CD4-positive, alpha-beta T cell treated with Interleukin-4 for 4 hours (primary cell): ENCODE measurements around the gene OR2T1.
"Not testable (repeated sequence)": the region's sequence is repeated elsewhere in the genome, so short reads cannot be mapped to it uniquely, and the experiment has no call there.

Experiments
- DNase-seq: peaks from one replicate; pipeline ENCODE4 v3.0.0-alpha.2; 2020

Gene OR2T1, protein sequence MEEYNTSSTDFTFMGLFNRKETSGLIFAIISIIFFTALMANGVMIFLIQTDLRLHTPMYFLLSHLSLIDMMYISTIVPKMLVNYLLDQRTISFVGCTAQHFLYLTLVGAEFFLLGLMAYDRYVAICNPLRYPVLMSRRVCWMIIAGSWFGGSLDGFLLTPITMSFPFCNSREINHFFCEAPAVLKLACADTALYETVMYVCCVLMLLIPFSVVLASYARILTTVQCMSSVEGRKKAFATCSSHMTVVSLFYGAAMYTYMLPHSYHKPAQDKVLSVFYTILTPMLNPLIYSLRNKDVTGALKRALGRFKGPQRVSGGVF

DNA sequence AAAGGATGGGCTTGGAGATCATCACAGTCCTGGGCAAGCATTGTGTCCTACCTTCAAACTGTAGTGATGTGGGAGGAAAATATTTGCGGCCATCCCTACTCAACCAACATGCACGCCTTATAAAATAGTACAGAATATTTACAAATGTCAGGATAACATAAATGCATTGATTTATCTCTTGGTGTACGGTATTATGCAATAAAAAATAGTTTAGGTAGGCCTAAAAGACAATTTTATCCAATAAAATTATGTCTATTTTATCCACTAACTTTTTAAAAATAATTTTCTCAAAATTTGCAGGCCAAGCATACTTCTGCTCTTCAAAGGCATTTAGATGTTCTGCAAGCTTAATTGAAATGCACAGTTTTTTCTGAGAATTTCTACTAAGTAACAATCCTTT is at the start of gene OR2T1:
TSS of gene OR2T1 (plus strand) at position 301 of the 400 bp plus-strand sequence. CDS start 3,100 bp downstream, outside the sequence.
- DNase-seq = no peak

DNA sequence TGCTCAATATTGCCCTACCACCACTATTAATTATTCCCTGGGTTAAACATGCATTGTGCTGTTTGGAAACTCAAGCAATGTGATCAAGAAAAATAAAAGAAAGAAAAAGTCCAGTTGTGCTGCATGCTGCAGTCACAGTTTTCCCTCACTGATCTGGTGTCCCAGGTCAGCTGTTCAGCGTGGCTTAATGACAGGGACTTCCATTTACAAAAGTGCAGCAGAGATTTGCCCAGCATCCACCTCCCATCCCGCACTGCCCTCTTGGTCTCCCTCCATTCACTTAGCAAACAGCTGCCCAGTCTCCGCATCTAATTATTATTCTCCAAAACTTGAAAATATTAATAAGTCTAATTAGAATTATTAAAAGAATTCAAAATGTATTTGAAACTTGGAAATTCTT is 43.4 kb upstream of the OR2T1 start:
- no peak for DNase-seq

DNA sequence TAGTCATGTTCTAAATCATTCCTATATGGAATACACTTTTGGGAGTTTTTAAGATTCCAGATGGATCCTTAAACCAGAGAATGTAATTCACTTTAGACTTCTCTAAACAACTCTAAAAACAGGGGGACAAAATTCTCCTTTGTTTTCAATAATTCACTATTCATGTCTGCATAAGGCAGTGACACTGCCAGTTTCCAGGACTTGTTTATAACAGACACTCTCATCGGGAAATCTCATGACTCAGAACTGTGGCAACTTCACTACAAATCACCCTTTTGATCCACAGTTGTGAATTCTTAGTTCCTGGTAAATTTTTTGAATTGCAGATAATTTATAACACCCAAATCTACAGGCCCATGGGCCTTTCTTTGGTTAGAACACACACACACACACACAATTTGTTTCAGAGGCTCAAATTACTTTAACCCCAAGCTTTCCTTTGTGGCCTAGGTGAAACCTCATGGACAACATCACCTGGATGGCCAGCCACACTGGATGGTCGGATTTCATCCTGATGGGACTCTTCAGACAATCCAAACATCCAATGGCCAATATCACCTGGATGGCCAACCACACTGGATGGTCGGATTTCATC is 41.6 kb upstream of the OR2T1 start, which contains the start of gene OR2T4:
TSS of gene OR2T4 (plus strand) at position 545 of the 595 bp plus-strand sequence. CDS start at position 545, 0 bp downstream.
- DNase-seq = no peak

- DNase-seq = no peak
Observed at GRCh38 chr1:248366609-248367008, 36.2 kb upstream of the OR2T1 start.

GRCh38 chr1:248372394-248372793 is 30.5 kb upstream of the OR2T1 start:
- DNase-seq = no peak

DNA sequence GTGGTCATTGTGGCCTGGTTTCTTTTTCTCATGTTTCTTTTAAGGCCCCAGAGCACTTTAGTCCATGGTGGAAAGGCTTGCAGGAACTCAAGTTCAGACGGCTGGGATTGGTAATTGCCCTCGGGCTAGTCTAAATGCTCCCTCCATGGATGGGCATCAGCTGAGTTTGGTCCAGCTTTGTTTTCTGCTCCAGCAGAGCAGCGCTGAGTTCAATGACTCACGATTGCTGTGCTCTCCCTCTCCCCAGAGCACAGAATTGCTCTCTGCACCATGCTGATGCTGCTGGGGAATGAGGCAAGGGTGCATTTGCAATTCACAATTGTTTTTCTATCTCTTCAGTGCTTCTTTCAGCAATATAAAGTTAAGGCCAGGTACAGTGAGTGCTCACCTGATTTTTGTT is 29.1 kb upstream of the OR2T1 start:
- no peak for DNase-seq

DNA sequence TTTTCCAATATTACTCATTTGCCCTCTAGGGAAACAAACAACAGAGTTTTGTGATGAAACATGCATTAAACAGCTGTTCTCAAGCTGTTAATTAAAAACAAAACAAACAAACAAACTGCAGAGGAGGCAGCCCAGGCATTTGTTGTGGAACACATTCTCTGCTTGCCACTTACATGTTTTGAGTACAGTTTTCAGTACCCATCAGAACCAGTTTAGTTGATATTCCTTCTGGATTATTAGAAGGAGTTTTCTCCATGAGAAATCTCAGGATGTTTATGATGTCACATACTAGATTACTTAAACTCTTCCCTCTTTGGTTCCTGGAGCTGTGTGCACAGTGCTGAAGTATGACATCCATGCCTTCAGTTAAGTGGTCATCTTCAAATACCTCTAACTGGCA is 27.4 kb upstream of the OR2T1 start, which contains the start of gene OR2T6:
TSS of gene OR2T6 (plus strand) at position 301 of the 400 bp plus-strand sequence. CDS start 11,863 bp downstream, outside the sequence.
- no peak for DNase-seq

- DNase-seq = no peak
Observed at GRCh38 chr1:248376916-248377315, 25.9 kb upstream of the OR2T1 start.

DNA sequence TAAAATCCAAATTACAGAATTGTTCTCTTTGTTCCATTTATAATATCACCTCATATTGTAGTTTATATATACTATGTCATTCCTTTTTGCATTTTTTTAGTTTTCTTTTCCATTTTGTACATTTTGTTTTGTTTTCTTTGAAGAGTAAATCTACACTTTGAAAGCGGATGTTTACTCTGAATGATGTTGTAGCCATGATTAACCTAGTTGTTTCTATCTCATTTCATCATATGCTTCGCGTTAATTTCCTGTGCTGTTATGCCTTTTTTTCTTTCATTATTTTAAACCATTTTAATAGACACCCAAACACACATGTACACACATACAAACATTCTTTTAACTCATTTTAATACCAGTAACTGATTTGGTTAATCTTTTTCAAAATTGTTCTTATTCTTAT is 22.0 kb upstream of the OR2T1 start:
- DNase-seq = no peak

DNA sequence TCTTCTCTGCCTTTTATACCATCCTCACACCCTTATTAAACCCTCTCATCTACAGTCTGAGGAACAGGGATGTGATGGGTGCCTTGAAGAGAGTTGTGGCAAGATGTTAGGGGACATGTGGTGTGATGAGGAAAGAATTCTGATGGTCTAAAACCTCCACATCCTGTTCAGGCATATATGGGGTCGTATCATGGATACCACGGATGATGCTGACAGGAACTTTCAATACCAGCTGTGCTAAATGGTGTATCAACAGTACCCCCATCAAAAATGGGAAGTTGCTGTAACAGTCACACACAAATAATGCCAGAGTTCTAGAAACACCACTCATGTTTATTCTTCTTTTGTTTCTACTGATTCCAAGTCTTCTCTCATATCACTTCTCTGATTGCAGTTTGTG is 14.4 kb upstream of the OR2T1 start:
- no peak for DNase-seq

GRCh38 chr1:248393050-248393449 is 9.8 kb upstream of the OR2T1 start:
- DNase-seq = no peak

GRCh38 chr1:248404024-248404423 is 1.2 kb downstream of the OR2T1 start:
- DNase-seq = no peak

DNA sequence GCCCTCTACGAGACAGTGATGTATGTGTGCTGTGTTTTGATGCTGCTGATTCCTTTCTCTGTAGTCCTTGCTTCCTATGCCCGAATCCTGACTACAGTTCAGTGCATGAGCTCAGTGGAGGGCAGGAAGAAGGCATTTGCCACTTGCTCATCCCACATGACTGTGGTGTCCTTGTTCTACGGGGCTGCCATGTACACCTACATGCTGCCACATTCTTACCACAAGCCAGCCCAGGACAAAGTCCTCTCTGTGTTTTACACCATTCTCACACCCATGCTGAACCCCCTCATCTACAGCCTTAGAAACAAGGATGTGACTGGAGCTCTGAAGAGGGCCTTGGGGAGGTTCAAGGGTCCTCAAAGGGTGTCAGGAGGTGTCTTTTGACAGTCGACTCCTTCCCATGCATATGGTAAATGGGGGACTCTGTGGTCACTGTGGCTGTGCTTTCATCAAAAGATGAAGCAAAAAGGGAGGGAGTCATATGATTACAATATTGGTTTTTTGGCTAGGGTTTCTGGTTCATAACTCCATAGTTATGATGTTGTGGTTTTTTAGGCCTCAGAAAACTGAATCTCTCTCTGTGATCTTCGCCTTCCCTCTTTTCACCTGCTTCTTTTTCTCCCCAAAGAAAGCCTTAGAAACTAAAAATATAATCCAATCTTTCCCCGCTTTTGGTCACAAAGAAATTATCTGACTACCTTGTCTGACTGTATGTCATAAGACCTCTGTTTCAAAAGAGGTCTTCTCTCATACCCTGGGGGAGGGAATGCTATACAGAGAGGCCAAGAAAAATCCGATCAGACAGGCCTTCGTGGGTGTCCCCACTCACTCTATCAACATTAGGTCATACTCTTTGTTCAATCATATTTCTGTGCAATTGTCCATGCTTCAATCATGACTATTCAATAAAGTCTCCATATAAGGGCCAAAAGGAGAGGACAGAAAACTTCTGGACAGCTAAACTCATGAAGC is 4.2 kb downstream of the OR2T1 start:
- no peak for DNase-seq

DNA sequence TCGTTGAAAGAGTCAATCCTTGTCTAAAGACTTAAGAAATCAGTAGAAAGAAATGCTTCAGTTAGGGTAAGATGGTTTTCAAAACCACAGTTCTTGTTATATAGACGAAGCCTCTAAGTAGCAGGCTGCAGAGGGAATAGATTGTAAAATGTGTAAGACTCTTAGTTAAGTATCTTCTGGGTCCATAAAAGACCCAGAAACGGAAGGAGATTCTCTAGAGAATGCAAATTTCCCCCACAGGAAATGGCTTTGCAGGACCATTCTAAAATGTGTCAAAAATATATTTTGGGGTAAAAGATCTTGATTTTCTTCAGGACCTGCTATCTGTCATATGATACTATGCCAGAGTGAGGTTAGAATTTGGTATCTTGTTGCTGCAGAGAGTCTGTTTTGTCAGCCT is 13.4 kb downstream of the OR2T1 start:
- no peak for DNase-seq

DNA sequence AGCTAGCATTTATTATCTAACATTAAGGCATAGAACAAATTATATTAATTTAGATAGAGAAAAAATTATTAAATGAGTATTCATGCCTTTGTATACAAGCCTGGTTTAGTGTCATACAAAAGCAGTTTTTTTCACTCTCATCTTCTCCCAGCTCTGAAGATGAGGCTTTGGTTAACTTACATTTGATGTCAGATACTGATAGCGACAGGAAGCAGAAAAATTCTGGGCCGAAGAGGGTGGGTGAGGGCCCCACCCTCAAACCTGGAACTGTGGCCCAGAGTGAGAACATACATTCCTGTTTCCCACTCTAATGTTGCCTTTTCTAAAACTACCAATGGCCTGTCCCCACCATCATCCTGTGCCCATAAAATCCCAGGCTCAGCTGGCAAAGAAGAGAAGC is 15.0 kb downstream of the OR2T1 start:
- DNase-seq = no peak

GRCh38 chr1:248421384-248421783 is 18.5 kb downstream of the OR2T1 start:
- DNase-seq = no peak

GRCh38 chr1:248427526-248428191 is 24.8 kb downstream of the OR2T1 start:
- not testable (repeated sequence) for DNase-seq

- not testable (repeated sequence) for DNase-seq
Observed at GRCh38 chr1:248428192-248428533, 25.3 kb downstream of the OR2T1 start.

GRCh38 chr1:248431683-248432082 is 28.8 kb downstream of the OR2T1 start:
- not testable (repeated sequence) for DNase-seq

DNA sequence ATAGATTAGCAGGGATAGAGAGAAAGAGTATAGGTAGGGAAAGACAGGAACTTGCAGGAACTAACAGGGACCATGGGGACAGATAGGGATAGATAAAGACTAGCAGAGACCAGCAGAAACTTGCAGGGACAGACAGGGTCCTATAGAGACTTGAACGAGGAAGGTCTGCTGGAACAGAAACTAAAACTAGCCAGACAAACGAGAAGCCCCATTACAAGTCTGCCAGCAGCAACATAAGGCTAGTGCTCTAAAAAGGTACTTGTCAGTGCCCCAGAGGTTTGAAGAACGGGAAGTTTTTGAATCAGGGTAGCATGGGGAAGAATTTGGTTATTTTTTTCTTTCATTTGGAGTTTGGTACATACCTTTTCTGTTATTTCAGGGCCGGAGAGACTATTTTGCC is 29.4 kb downstream of the OR2T1 start:
- not testable (repeated sequence) for DNase-seq

DNA sequence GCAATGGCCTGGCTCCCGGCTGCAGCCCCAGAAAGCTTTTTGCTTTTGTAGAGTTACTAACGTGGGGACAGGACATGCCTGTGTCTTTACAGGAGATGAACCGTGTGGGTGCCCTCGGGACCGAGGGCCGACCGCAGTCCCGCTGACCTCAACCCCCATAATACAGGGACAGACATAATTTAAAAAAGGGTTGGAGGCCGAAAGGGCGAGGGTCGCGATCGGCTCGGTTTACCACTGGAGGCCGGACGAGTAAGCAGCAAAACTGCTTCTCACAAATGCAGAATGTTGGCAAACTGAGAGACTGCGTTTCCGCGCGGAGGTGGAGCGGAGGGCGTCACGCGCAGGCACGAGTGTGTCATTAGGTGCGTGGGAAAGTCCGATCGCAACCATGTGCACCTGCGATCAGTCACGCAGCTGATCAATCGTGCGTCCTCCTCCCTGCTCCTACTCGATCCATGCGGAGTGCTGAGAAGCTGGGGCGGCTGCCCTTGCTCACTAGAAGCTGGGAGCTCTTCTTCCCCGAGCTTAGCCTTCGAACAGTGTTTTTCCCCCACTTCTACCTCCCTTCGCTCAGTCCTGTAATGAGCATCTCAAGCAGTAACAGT is 31.1 kb downstream of the OR2T1 start:
- DNase-seq = not testable (repeated sequence)

GRCh38 chr1:248434913-248435312 is 32.1 kb downstream of the OR2T1 start:
- not testable (repeated sequence) for DNase-seq
